GM21360 (cell line): ENCODE data around the gene CFAP77.

Experiments used
- ATAC-seq: cut with Tn5 transposase; IDR thresholded peaks from one replicate; pipeline ENCODE4 v1.9.1; 2021; ENCODE audit warnings: mild to moderate bottlenecking, moderate library complexity; ENCODE audit not compliant: unreplicated experiment

Gene CFAP77

GRCh38 chr9:132575005-132575609 is 165.1 kb downstream of the CFAP77 start:
- ATAC-seq = no peak

- ATAC-seq = no peak
Measured at GRCh38 chr9:132575811-132576210, 165.8 kb downstream of the CFAP77 start.

- ATAC-seq = no peak
Measured at GRCh38 chr9:132577119-132577518, 167.1 kb downstream of the CFAP77 start.

- no peak for ATAC-seq
Measured at GRCh38 chr9:132578367-132578932, 168.4 kb downstream of the CFAP77 start.

- no peak for ATAC-seq
Measured at GRCh38 chr9:132579427-132579798, 169.4 kb downstream of the CFAP77 start.

GRCh38 chr9:132582276-132582785 is 172.3 kb downstream of the CFAP77 start, which contains the start of gene BARHL1:
Gene BARHL1 (plus strand): TSS chr9:132582606. CDS start chr9:132582798, 192 bp downstream.
- no peak for ATAC-seq

- ATAC-seq = no peak
Measured at GRCh38 chr9:132582786-132583583, 173.0 kb downstream of the CFAP77 start.

GRCh38 chr9:132583584-132584304 is 173.7 kb downstream of the CFAP77 start:
- no peak for ATAC-seq

GRCh38 chr9:132584601-132585560 is 174.9 kb downstream of the CFAP77 start:
- no peak for ATAC-seq

GRCh38 chr9:132585954-132586829 is 176.2 kb downstream of the CFAP77 start:
- ATAC-seq = no peak

- no peak for ATAC-seq
Measured at GRCh38 chr9:132586830-132587591, 177.0 kb downstream of the CFAP77 start.

GRCh38 chr9:132587592-132587955 is 177.6 kb downstream of the CFAP77 start:
- no peak for ATAC-seq

- no peak for ATAC-seq
Measured at GRCh38 chr9:132588098-132588497, 178.1 kb downstream of the CFAP77 start.

- no peak for ATAC-seq
Measured at GRCh38 chr9:132588501-132589147, 178.6 kb downstream of the CFAP77 start.

GRCh38 chr9:132589148-132590036 is 179.4 kb downstream of the CFAP77 start:
- no peak for ATAC-seq

- no peak for ATAC-seq
Measured at GRCh38 chr9:132590037-132590317, 180.0 kb downstream of the CFAP77 start.
